Right lobe of liver (tissue), 4 donors: ENCODE results near the gene KCNC1.

Experiments
- POLR2A ChIP-seq: fragments of 450-650 bp; IDR thresholded peaks from one replicate; pipeline ENCODE4 v1.6.1; 2017; ENCODE audit warnings: antibody characterized with exemption, mild to moderate bottlenecking
- TF ChIP-seq, protein P1 (sequence below), 4 donors: fragments of 200-600 bp in 3 of 4; fragments of 450-650 bp in 1 of 4; IDR thresholded peaks; one replicate each; pipeline versions ENCODE4 v1.5.1 to v1.8.0; 2016 to 2022; ENCODE audit warnings: antibody characterized with exemption in 4 of 4, mild to moderate bottlenecking in 2 of 4
- donor health status: DM: no; HTN: no; CAD: no.
- donor health status: DM: no; HTN: no; CAD: no.
- donor health status: DM: no; HTN: yes; CAD: no.

GRCh38 chr11:17821648-17822400 lies 87.2 kb downstream of the KCNC1 start:
- TF ChIP-seq POLR2A, result no peak
- TF ChIP-seq, protein P1, sequence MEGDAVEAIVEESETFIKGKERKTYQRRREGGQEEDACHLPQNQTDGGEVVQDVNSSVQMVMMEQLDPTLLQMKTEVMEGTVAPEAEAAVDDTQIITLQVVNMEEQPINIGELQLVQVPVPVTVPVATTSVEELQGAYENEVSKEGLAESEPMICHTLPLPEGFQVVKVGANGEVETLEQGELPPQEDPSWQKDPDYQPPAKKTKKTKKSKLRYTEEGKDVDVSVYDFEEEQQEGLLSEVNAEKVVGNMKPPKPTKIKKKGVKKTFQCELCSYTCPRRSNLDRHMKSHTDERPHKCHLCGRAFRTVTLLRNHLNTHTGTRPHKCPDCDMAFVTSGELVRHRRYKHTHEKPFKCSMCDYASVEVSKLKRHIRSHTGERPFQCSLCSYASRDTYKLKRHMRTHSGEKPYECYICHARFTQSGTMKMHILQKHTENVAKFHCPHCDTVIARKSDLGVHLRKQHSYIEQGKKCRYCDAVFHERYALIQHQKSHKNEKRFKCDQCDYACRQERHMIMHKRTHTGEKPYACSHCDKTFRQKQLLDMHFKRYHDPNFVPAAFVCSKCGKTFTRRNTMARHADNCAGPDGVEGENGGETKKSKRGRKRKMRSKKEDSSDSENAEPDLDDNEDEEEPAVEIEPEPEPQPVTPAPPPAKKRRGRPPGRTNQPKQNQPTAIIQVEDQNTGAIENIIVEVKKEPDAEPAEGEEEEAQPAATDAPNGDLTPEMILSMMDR (IDR thresholded peaks at IDR 0.05), result no peak
